DMS53 (cell line): ENCODE data around the gene TXK.
"Not testable (repeated sequence)": the region's sequence is repeated elsewhere in the genome, so short reads cannot be mapped to it uniquely, and the experiment has no call there.

Experiments
- DNase-seq: peaks from one replicate; lab custom pipeline; 2025; lab: John Stamatoyannopoulos, UW

The TXK gene

GRCh38 chr4:48134081-48134480, at the start of gene TXK:
TXK (minus strand) TSS chr4:48134250; CDS start chr4:48134170, 80 bp downstream.
- DNase-seq, result no peak

DNA sequence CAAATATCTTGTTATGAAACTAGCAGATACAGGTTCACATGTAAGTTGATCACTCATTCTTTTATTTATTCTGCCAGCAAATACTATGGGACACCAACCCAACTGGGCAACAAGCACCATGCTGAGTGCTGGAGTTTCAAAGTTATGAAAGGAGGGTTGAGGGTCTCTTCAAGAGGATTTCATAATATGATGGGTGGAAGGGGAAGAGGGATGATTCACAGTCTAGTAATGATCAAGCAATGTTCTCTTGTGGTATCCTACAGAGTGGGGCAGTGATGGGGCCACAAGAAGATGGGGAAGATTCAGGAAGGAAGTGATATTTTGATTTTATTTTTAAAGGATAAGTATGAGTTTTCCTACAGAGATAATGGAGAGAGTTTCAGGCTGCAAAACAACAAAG, 46.2 kb upstream of the TXK start:
- DNase-seq, result peak; percentile 33

DNA sequence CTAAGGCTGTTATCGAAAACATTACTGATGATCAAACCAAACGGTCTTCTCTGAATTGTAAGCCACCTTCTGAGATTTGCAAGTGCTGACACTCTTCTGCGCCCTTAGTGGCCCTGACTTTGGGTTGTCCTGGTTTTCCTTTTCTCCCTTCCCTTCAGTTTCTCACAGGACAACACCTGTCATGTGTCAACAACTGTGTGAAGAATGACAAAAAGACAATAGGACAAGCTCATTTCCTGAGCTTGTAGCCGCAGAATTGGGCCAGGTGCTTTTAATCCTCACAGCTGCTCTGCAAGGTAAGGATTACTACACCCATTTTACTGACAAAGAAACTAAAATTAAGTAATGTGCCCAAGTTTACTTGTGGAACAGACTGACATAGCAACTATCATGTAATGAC, 44.9 kb upstream of the TXK start:
- peak; percentile 97 for DNase-seq

DNA sequence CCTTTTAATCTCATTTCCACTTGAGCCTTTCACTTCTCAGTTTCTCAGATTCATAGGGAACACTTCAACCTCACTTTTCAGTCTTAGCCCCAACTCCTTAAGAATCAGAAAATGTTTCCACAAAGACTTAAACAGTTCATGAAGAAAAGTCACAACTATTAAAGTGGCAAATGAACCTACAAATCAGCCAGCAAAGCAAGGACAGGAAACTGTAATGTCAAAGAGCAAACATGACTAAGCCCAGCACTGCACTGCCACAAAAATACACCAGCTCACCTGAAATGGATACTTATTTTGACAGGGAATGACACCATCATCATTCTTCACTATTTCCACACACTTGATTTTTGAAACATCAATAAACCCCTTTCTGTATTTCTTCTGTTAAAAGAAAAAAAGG, 41.8 kb upstream of the TXK start:
- DNase-seq, result peak; percentile 83

DNA sequence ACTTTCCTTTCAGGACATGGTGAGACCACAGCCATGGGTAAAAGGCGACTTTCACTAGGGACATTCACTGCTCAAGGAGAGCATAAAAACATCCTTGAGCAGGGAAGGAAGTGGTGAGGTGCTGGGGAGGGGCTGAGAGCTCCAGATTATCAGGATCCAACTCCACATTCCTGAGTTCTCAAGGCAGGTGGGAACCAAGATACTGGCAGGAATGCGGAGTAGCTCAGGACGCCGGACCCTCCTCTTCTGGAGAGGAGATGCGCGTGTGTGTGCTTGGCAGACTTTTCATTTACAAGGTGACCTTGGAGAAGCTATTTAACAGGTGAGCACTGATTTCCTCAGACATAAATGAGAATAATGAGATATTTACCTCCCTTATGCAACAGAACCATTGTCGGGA, 41.3 kb upstream of the TXK start:
- peak; percentile 26 for DNase-seq

GRCh38 chr4:48173056-48173991, 39.3 kb upstream of the TXK start:
- peak; percentile 80 for DNase-seq

DNA sequence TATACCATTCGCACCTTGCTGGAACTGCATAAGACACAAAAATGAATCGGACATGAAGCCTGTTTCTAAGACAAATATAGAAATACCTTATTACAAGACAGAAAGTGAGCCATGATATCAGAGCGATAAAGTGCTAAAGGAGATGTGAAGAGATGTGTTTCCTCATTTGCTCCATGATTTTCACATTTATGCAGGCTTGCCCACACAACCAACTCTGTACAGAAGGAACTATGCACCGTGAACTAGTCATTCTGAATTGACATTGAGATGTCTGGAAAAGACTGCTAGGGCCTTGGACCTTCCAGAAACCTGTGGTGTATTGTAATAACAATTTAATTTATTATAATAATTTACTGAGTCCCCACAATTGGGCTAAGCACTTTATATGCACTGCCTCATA, 38.6 kb upstream of the TXK start:
- DNase-seq, result no peak

GRCh38 chr4:48169636-48170035, 35.6 kb upstream of the TXK start:
- DNase-seq, result no peak

DNA sequence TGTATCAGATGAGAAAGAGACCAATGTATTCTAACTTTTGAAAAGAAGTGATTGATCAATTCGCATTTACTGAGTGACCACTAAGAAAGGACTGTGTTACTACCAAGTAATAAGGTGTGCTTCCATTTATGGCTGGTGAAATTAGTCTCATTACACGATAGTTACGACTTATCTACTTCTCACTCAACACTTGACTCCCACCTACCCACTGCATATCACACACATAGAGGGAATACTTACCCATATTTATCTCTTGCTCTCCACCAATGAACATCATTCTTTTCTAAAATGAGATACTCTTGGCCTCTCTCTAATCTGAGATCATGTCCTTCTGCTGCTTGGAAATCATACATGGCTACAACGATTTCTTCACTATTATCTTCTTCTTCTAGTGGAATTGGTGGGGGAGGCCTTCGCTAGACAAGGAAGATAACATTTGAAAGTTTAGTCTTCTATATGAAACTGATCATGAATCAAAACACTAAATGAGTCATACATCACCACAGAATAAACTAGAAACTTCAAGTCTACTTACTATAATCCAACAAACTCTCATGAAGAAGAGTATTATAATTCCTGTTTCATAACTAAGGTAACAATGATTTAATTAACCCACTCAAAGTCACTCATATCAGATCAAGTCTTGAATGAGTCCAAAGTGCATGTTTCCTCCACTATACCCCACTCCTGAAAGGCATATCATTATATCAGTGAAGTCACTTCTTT, 33.7 kb upstream of the TXK start:
- no peak for DNase-seq

DNA sequence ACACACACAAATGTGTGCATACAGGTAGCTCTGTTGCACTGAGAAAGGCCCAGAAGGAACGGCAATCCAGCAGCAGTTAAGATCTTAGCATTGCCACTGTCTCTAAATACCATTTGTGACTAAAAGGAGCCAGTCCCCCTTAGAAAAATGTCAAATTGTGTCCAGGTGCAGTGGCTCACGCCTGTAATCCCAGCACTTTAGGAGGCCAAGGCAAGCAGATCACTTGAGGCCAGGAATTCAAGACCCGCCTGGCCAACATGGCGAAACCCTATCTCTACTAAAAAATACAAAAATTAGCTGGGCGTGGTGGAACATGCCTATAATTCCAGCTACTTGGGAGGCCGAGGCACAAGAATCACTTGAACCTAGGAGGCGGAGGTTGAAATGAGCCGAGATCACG, 30.5 kb upstream of the TXK start:
- not testable (repeated sequence) for DNase-seq

- DNase-seq, result no peak
Measured at GRCh38 chr4:48163746-48164145, 29.7 kb upstream of the TXK start.

DNA sequence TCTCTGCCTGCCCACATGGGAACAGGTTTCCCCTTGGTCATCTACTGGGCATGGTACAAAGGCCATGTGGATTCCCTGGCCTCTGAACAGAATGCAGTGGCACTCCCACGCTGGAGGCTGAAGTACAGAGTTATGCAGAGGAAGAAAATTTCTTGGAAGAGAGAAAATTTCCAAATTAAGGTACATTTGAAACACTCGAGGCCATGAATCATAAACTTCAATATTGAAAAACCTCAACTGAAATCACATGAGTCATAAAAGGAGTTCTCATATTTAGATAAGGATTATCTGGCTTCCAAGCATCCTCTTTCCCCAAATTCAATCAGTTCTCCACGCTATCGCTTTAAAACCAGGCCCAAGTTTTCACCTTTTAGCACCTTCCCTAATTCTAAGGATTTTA, 28.1 kb upstream of the TXK start:
- peak; percentile 32 for DNase-seq

DNA sequence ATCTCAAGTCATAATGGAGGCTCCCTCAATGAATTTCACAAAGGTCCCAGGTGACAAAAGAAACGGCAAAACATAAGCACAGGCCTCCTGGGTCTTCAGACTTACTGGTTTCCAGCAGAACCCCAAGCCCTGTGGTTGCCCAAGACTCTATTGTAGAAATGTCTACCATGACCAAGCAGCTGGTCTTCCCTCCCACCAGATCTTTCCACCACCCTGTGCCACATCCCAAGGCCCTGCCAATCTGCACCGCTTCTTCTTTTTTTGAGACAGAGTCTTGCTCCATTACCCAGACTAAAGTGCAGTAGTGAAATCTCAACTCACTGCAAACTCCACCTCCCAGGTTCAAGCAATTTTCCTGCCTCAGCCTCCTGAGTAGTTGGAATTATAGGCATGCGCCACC, 23.2 kb upstream of the TXK start:
- DNase-seq, result no peak

DNA sequence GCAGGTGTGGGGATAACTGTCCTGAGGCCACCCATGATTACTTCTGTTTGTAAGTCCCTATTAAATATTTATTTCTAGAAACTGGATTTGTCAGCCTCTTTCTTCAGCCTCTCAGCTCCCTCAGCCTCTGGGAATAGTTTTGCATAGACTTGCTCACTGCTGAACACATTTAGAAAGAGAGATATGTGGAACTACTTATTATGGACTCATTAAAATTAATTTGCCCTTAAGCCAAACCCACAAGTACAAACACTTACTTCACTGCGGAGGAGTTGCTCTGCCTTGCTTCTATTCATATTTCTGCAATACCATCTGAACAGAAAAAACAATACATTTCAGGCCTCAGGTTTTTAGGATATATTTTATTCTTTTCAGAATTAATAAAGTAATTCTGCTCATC, 22.4 kb upstream of the TXK start:
- no peak for DNase-seq

DNA sequence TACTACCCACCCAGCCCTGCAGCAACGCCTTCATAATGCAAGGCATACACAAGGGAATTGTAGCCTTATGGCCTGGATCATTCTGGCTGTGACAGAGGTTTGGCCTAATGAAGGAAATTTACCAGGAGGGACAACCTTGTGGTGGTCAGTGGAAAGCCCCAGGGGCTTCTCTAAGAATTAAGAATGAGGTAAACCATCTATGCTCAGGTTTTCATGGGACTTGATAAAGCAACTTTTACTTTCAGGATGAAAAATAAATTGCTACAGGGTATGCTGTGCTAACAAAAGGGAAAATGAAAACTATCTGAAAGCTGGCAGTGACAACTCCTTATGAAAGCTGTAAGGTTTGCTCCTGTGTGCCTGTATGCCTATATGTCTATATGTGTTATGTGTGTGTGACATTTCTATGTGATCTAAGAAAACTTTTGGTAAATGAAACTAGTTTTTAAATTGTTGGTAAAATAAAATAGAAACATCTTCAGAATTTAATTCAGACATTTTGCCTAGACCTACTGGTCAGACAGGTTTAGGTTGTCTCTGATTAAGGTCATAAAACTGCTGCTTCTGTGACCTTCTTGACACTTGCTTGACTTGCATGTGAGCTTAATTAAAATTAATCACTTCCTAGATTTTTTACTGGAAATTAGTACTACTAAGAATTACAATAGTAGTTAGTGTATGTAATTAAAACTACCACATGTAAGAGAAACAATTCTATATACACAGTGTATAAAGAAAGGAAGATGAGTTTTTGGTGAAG, 19.9 kb upstream of the TXK start:
- DNase-seq, result no peak

DNA sequence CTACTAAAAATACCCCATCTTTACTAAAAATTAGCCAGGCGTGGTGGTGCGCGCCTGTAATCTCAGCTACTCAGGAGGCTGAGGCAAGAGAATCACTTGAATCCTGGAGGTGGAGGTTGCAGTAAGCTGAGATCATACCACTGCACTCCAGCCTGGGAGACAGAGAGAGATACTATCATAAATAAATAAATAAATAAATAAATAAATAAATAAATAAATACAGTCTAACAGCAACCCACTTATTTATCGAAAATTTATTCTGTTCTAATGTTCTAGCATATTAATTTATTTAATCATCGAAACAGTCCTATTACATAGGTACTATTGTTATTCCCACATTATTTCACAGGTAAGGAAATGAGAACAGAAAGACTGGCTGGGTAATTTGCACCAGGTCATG, 18.2 kb upstream of the TXK start:
- no peak for DNase-seq

DNA sequence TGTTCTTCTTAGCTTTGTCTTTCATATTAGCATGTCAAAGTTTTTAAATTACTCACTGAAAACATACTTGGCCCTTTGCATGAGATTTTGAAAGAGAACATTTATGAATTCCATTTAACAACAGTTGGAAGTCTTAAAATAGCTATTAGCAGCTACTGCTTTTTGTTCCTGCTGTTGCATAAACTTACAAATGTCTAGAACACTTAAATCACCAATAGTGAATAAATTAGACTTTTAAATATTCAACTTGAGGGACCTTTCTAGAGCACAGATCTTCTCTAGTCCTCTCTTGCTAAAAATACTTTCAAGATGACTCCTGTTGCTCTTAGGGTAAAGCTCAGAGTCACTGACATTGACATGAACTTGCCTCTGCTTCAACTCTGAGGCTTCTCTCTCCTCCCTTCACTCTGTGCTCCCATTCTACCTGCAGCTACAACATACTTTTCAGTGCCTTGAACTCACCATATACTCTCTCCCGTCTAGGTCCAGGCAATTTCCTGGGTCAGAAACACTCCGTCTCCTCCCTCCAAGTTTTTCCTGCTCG, 15.8 kb upstream of the TXK start:
- no peak for DNase-seq

GRCh38 chr4:48147621-48148020, 13.6 kb upstream of the TXK start:
- no peak for DNase-seq

- peak; percentile 77 for DNase-seq
Measured at GRCh38 chr4:48141048-48141447, 7.0 kb upstream of the TXK start.

GRCh38 chr4:48139691-48140090, 5.6 kb upstream of the TXK start:
- DNase-seq, result no peak

- DNase-seq, result no peak
Measured at GRCh38 chr4:48138936-48139335, 4.9 kb upstream of the TXK start.

- DNase-seq, result no peak
Measured at GRCh38 chr4:48138511-48138910, 4.5 kb upstream of the TXK start.
